Glomerular endothelial cell (primary cell): ENCODE results near the gene ATXN7L3B. TPM values are rescaled to one million over a fixed set of nuclear protein-coding genes. Genes with fewer than 3 reads are reported as not detected.

ENCODE experiments used
- DNase-seq: peaks from one replicate; pipeline ENCODE4 v3.0.0-alpha.2; 2011; ENCODE audit warnings: low read depth, low spot score; ENCODE audit errors: extremely low read depth
- total RNA-seq: library from RNA; depleted of rRNA; stranded (reverse); fragments of >200 nt; gene quantifications from 2 replicates; pipeline ENCODE4 v1.2.3, GENCODE V29; 2015

ATXN7L3B gene
- total RNA-seq, 1 donor from 2014 or later = 25.7 TPM

DNA sequence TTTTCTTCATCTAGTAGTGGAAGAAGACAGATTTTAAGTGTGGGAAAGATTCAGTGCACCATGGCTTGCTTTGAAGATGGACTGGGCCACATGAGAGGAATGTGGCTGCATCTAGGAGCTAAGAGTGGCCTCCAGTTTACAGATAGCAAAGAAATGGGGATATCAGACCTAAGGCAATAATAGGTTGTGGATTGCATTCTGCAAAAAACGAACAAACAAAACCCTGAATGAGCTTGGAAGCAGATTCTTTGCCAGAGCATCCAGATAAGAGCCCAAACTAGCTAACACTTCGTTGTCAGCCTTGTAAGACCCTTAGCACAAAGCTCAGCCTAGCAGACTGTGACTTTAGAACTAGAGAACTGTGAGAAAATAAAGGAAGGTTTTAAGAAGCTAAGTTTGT lies 9.6 kb downstream of the ATXN7L3B start:
- no peak for DNase-seq

DNA sequence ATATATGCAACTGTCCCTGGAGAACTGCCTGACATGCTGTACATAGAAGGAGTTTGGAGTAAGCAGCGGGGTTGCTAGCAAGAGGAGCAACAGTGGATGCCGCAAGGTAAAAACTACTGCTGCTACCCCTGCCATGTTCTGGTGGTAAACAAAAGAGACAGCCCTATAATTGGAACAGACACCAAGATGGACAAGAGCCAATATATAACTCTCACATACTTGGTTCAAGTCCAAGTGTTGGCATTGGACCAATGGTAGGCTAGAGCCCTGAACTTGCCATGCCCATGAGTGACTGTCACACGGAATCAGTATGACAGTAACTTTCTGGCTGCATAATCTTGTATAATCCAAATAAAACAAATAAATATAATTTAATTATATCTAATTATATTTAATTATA lies 13.7 kb downstream of the ATXN7L3B start:
- DNase-seq = no peak

DNA sequence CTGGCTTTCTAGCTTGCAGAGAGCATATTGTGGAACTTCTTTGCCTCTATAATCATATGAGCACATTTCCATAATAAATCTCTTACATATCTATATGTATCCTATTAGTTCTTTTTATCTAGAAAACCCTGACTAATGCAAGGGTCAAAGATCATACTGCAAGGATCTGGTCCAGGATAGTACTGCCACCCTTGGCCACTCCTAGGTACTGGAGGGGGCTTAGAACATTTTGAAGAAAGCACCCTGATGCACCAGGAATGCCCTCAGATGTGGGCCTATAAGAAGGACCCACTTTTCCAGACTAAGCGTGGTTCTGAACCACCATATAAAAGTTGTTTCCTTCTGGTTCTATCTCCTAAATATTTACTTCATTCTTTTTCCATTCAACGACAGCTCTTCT lies 14.6 kb downstream of the ATXN7L3B start:
- DNase-seq = no peak

DNA sequence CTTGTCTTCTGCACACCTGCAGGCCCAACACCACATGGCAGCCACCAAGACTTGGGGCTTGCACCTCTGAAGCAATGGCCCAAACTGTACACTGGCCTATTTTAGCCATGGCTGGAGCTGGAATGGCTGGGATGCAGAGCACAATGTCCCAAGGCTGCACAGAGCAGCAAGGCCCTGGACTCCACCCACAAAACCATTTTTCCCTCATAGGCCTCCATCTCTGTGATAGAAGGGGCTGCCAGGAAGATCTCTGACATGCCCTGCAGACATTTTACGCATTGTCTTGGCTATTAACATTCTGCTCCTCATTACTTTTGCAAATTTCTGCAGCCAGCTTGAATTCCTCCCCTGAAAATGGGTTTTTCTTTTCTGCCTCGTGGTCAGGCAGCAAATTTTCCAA lies 22.1 kb downstream of the ATXN7L3B start:
- DNase-seq = no peak

DNA sequence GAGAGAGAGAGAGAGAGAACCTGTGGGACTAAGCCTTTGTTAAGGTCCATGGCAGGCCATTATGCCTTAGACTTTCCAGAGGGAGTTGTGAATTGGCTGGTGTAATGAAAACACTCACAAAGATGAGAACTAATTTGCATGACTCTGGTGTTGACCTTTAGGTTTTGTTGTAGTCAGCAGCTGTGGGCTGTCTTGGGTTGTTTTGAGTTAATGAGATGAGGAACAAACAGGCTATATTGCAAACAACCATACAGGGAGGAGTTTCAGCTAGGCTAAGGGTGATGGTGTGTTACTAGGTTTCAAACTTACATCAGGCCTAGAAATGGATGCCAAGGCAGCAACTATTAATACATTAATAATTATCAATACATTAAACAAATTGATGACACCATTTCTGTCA lies 26.3 kb downstream of the ATXN7L3B start:
- DNase-seq = no peak

DNA sequence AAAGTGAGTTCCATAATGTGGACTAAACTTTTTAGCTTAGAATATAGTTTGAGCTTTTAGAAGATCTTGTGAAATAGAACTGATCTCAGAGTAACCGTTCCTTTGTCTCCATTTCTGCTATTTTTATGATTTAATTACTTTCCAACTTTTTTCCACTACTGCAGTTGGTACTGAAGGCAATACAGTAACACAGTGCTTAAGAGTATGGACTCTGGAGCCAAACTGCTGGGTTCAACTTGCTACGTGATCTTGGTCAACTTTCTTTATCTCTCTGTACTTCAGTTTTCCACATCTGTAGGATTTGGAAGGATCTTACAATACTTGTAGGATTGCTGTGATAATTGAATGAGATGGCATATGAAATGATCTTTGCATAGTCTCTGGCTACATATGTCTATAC lies 40.9 kb downstream of the ATXN7L3B start:
- no peak for DNase-seq

DNA sequence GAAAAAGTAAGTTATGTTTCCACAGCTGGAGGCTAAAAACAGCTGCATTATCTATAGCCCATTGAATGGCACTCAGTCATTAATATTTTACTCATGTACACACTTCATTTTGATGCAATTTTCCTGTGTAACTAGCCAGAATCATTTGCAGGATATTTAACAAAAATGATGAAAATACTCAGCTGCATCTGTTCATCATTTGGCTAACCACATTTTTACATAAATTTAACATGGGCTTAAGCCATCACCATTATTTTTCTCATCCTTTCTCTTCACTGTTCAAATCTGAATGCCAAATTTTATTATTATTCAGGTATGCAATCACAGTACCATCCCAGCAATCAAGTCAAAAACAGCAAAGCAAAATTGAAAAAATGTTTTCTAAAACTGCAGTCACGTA lies 41.8 kb downstream of the ATXN7L3B start:
- DNase-seq = no peak

DNA sequence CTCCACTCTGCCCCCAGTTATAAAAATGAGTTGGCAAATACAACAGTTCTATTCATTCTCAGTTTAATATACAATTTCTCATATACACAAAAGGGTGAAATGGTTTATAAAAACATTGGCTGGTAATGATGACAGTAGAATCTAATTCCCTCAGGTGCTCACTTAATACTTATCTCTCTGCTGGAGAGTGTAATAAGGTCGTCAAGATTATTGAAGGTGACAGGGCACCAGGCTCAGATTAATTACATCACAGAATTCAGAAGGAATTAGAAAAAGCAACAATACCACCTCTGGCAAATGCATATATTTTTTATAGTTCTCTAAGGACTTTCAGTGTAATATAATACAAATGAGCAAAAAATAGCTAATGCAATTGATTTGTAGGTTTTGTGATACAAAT lies 42.3 kb downstream of the ATXN7L3B start:
- no peak for DNase-seq

DNA sequence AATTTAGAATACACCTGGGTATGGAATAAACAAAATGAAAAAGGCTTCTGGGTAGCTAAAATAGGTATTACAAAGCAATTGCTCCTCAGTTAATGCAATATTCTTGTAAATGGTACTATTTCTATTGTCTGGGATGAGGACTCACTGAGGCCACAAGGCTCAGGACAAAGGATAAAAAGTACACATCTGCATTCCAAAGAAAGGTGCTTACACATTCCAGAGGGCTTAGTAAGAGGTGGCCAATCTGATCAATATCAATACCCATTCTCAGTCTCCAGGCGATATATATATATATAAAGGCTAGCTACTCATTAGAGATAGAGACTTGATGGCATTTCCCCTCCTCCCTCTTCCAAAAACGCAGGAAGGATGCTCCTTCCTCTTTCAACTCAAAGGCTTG lies 43.8 kb downstream of the ATXN7L3B start:
- DNase-seq = no peak

DNA sequence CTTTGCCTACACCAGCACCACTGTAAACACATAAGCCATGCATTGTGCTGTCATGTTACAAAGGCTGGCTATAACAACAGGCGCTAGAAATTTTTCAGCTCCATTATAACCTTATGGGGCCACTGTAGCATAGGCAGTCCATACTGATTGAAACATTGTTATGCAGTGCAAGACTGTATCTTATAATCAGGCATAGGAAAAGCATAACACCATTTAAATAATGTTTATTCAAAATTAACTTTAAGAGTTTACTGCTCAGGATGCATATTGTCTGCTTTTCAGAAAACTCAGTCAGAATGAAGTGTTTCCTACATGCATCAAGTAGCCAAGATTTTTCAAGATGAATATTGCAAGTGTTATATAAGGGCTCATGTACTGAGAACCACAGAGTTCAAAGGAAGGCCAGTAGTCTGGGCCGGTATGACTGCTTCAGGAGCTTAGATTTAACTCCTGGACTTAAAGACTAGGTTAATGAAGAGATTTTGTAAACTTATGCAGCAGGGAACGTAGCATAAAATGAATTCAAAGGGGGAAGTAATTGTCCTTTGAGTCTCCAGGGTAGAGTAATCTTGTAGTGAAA lies 46.9 kb downstream of the ATXN7L3B start:
- DNase-seq = no peak

DNA sequence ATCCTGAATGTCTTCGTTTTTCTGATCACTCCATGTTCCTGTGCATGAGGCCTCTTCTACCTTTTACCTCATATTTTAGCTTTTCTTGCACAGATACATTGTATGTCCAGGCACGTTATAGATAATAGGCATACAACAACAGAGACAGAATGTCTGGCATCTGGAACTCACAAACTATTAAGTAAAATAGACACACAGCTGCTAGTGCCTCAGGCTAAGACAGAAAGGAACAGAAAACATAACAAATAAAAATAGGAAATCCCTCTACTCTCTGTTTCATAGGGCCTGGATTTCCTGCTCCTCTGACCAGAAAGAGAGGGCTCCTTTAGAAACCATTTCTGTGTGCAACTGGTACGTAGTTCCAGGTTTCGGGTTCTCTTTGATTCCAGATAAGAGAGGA lies 48.6 kb downstream of the ATXN7L3B start:
- DNase-seq = no peak
